ENCODE measurements around the gene MLLT1.

- TF ChIP-seq POLR2A (IDR thresholded peaks at IDR 0.05) = no peak
- TF ChIP-seq CTCF (IDR thresholded peaks at IDR 0.05) = peak; percentile 86 to 96 (median 93)
Observed at GRCh38 chr19:6218491-6219146, 61.2 kb downstream of the MLLT1 start.
